Lung microvascular endothelial cell (primary cell): ENCODE measurements around the gene BABAM2. TPM values are rescaled to one million over a fixed set of nuclear protein-coding genes. Genes with fewer than 3 reads are reported as not detected.

Experiments used
- DNase-seq, 2 donors: peaks; one replicate each; pipeline versions ENCODE4 v3.0.0 to v3.0.0-alpha.2; 2010; ENCODE audit warnings: low read depth in 2 of 2
- total RNA-seq: library from RNA; depleted of rRNA; stranded (reverse); fragments of >200 nt; gene quantifications from 2 replicates; pipeline ENCODE4 v1.2.1, GENCODE V29; 2014

Gene BABAM2
- total RNA-seq, 1 donor from 2014 or later, result 14.7 TPM

- peak; percentile 5 to 29 for DNase-seq
Measured at GRCh38 chr2:28300485-28301341, 410.2 kb downstream of the BABAM2 start.

GRCh38 chr2:28305202-28305601, 414.7 kb downstream of the BABAM2 start:
- no peak for DNase-seq

- no peak for DNase-seq
Measured at GRCh38 chr2:28310107-28310506, 419.6 kb downstream of the BABAM2 start.

GRCh38 chr2:28311660-28312249, 421.2 kb downstream of the BABAM2 start:
- no peak for DNase-seq

- no peak for DNase-seq
Measured at GRCh38 chr2:28312307-28313219, 422.0 kb downstream of the BABAM2 start.

- DNase-seq, result no peak
Measured at GRCh38 chr2:28313220-28313784, 422.8 kb downstream of the BABAM2 start.

GRCh38 chr2:28314968-28315367, 424.4 kb downstream of the BABAM2 start:
- no peak for DNase-seq

GRCh38 chr2:28316546-28317335, 426.2 kb downstream of the BABAM2 start:
- no peak for DNase-seq

- DNase-seq, result no peak
Measured at GRCh38 chr2:28317390-28317789, 426.9 kb downstream of the BABAM2 start.

GRCh38 chr2:28318023-28318422, 427.5 kb downstream of the BABAM2 start:
- DNase-seq, result no peak

GRCh38 chr2:28318462-28319117, 428.1 kb downstream of the BABAM2 start:
- no peak for DNase-seq

GRCh38 chr2:28319118-28320008, 428.8 kb downstream of the BABAM2 start:
- DNase-seq, result no peak

- no peak for DNase-seq
Measured at GRCh38 chr2:28320009-28320365, 429.5 kb downstream of the BABAM2 start.

- no peak for DNase-seq
Measured at GRCh38 chr2:28320371-28320770, 429.8 kb downstream of the BABAM2 start.

- no peak for DNase-seq
Measured at GRCh38 chr2:28321426-28321825, 430.9 kb downstream of the BABAM2 start.

- no peak for DNase-seq
Measured at GRCh38 chr2:28322051-28322450, 431.5 kb downstream of the BABAM2 start.

- no peak for DNase-seq
Measured at GRCh38 chr2:28322456-28322855, 431.9 kb downstream of the BABAM2 start.

GRCh38 chr2:28322981-28323396, 432.5 kb downstream of the BABAM2 start:
- no peak for DNase-seq

GRCh38 chr2:28325173-28325566, 434.6 kb downstream of the BABAM2 start:
- no peak for DNase-seq
